GM12891 (cell line): ENCODE data around the gene ELFN2.

Experiments used
- DNase-seq: peaks from one replicate; pipeline ENCODE4 v3.0.0; 2011; ENCODE audit warnings: low spot score; ENCODE audit not compliant: insufficient read length
- FAIRE-seq: peaks from 2 replicates; lab custom pipeline; 2011; peaks lifted over from hg19 to GRCh38; lab: Jason Lieb, UNC
- PAX5 ChIP-seq: IDR thresholded peaks from 2 replicates; pipeline ENCODE4 v1.6.1; 2011; ENCODE audit warnings: low read length, moderate library complexity, mild to moderate bottlenecking; ENCODE audit not compliant: insufficient read depth, severe bottlenecking
- POLR2A ChIP-seq: IDR thresholded peaks from 2 replicates; pipeline ENCODE4 v1.6.1; 2011; ENCODE audit warnings: low read depth, low read length, control low read depth
- POLR2AphosphoS5 ChIP-seq: IDR thresholded peaks from 2 replicates; pipeline ENCODE4 v1.6.1; 2011; ENCODE audit warnings: low read depth, low read length, control low read depth
- POU2F2 ChIP-seq: IDR thresholded peaks from 2 replicates; pipeline ENCODE4 v1.6.1; 2011; ENCODE audit warnings: low read depth, mild to moderate bottlenecking, control low read depth, low read length, moderate library complexity
- SPI1 ChIP-seq: IDR thresholded peaks from 2 replicates; pipeline ENCODE4 v1.6.1; 2011; ENCODE audit warnings: low read depth, low read length, control low read depth
- TAF1 ChIP-seq: IDR thresholded peaks from 2 replicates; pipeline ENCODE4 v1.6.1; 2011; ENCODE audit warnings: low read depth, low read length, control low read depth

Gene ELFN2

GRCh38 chr22:37378642-37379058, 48.6 kb downstream of the ELFN2 start:
- FAIRE-seq (no peak), DNase-seq (no peak)
- TF ChIP-seq POLR2A (no peak), POLR2AphosphoS5 (no peak), SPI1 (no peak), TAF1 (no peak), PAX5 (no peak), POU2F2 (no peak)

- FAIRE-seq (no peak), DNase-seq (no peak)
- TF ChIP-seq SPI1: no peak
- TF ChIP-seq PAX5: no peak
- TF ChIP-seq TAF1: no peak
- TF ChIP-seq POLR2AphosphoS5: no peak
- no peak for TF ChIP-seq POLR2A
- TF ChIP-seq POU2F2: no peak
Observed at GRCh38 chr22:37377927-37378326, 49.4 kb downstream of the ELFN2 start.

- FAIRE-seq: no peak
- no peak for TF ChIP-seq SPI1
- no peak for TF ChIP-seq TAF1
- TF ChIP-seq POLR2AphosphoS5: no peak
- no peak for TF ChIP-seq POU2F2
- no peak for TF ChIP-seq POLR2A
- TF ChIP-seq PAX5: no peak
- no peak for DNase-seq
Observed at GRCh38 chr22:37377138-37377537, 50.1 kb downstream of the ELFN2 start.

- TF ChIP-seq POLR2AphosphoS5: no peak
- TF ChIP-seq POLR2A: no peak
- no peak for TF ChIP-seq PAX5
- TF ChIP-seq POU2F2: no peak
- no peak for TF ChIP-seq SPI1
- TF ChIP-seq TAF1: no peak
- DNase-seq: no peak
- FAIRE-seq: no peak
Observed at GRCh38 chr22:37376643-37377042, 50.6 kb downstream of the ELFN2 start.

- FAIRE-seq (no peak), DNase-seq (no peak)
Observed at GRCh38 chr22:37375801-37376200, 51.5 kb downstream of the ELFN2 start.

GRCh38 chr22:37374571-37374970, 52.7 kb downstream of the ELFN2 start:
- TF ChIP-seq POLR2A (no peak), PAX5 (no peak), POU2F2 (no peak), TAF1 (no peak), SPI1 (no peak), POLR2AphosphoS5 (no peak)
- DNase-seq (no peak), FAIRE-seq (no peak)

More at GRCh38 chr22:37375801-37376200, 51.5 kb downstream of the ELFN2 start:
- no peak for TF ChIP-seq TAF1
- no peak for TF ChIP-seq PAX5
- no peak for TF ChIP-seq POLR2A
- no peak for TF ChIP-seq SPI1
- no peak for TF ChIP-seq POLR2AphosphoS5
- TF ChIP-seq POU2F2: no peak

- no peak for FAIRE-seq
- no peak for TF ChIP-seq PAX5
- no peak for TF ChIP-seq TAF1
- TF ChIP-seq SPI1: no peak
- TF ChIP-seq POU2F2: no peak
- no peak for TF ChIP-seq POLR2A
- TF ChIP-seq POLR2AphosphoS5: no peak
Observed at GRCh38 chr22:37373451-37373850, 53.8 kb downstream of the ELFN2 start.

GRCh38 chr22:37371911-37372310, 55.4 kb downstream of the ELFN2 start:
- TF ChIP-seq SPI1: no peak
- FAIRE-seq: no peak
- DNase-seq: no peak

More at GRCh38 chr22:37373451-37373850, 53.8 kb downstream of the ELFN2 start:
- no peak for DNase-seq

GRCh38 chr22:37371491-37371890, 55.8 kb downstream of the ELFN2 start:
- no peak for TF ChIP-seq POU2F2
- no peak for TF ChIP-seq POLR2AphosphoS5
- no peak for TF ChIP-seq POLR2A
- TF ChIP-seq TAF1: no peak
- TF ChIP-seq SPI1: no peak
- FAIRE-seq (no peak), DNase-seq (no peak)

GRCh38 chr22:37370306-37370979, 56.8 kb downstream of the ELFN2 start:
- no peak for DNase-seq
- no peak for FAIRE-seq

More at GRCh38 chr22:37370306-37370979, 56.8 kb downstream of the ELFN2 start:
- TF ChIP-seq POLR2A (no peak), SPI1 (no peak), TAF1 (no peak), POU2F2 (no peak), POLR2AphosphoS5 (no peak), PAX5 (no peak)
